Kidney (tissue), 14 donors: ENCODE measurements around the gene LONRF3. TPM values are rescaled to one million over a fixed set of nuclear protein-coding genes. Genes with fewer than 3 reads are reported as not detected.
"Not testable (repeated sequence)": the region's sequence is repeated elsewhere in the genome, so short reads cannot be mapped to it uniquely, and the experiment has no call there.

Experiments used
- DNase-seq, 5 donors: peaks; one replicate each; pipeline ENCODE4 v3.0.0-alpha.2; 2013 to 2020
- FAIRE-seq: peaks from 2 replicates; lab custom pipeline; 2012; peaks lifted over from hg19 to GRCh38; lab: Jason Lieb, UNC
- H3K27ac ChIP-seq, 2 donors: one replicate each; pipeline ENCODE4 v1.7.0; 2013; ENCODE audit warnings: low read depth in 2 of 2, low read length in 2 of 2, inconsistent platforms in 1 of 2
- H3K27me3 ChIP-seq: one replicate; pipeline ENCODE4 v1.7.1; 2013; ENCODE audit warnings: low read length, inconsistent platforms; ENCODE audit not compliant: control insufficient read depth, insufficient read depth
- H3K36me3 ChIP-seq, 3 donors: one replicate each; pipeline versions ENCODE4 v1.7.0 to v1.7.1; 2013; ENCODE audit warnings: low read length in 3 of 3, control low read depth in 1 of 3, inconsistent platforms in 1 of 3; ENCODE audit not compliant: insufficient read depth in 3 of 3, control insufficient read depth in 2 of 3
- H3K4me1 ChIP-seq, 3 donors: one replicate each; pipeline versions ENCODE4 v1.7.0 to v1.7.1; 2013; ENCODE audit warnings: low read length in 3 of 3, inconsistent platforms in 1 of 3, low read depth in 1 of 3; ENCODE audit not compliant: control insufficient read depth in 2 of 3, insufficient read depth in 2 of 3
- H3K4me3 ChIP-seq, 3 donors: one replicate each; pipeline versions ENCODE4 v1.7.0 to v1.8.1; 2013; ENCODE audit warnings: low read length in 3 of 3, control low read depth in 1 of 3, inconsistent platforms in 1 of 3
- H3K9ac ChIP-seq, 3 donors: one replicate each; pipeline versions ENCODE4 v1.7.0 to v1.7.1; 2013; ENCODE audit warnings: low read length in 3 of 3, control low read depth in 1 of 3, inconsistent platforms in 1 of 3
- H3K9me3 ChIP-seq, 3 donors: one replicate each; pipeline versions ENCODE4 v1.7.0 to v1.7.1; 2013; ENCODE audit warnings: low read length in 3 of 3, control low read depth in 1 of 3, inconsistent platforms in 1 of 3; ENCODE audit not compliant: control insufficient read depth in 2 of 3, insufficient read depth in 1 of 3
- intact Hi-C: fragments of 100-400 bp; cut with DNase I; formaldehyde crosslinking; loops from one replicate; pipeline ENCODE4 v1.11.1; 2022
- polyA plus RNA-seq: library from polyadenylated mRNA; stranded (reverse); fragments of 350-450 nt; fragmentation: Illumina TruSeq; extraction: RNeasy Lipid Tissue Mini Kit (QIAGEN cat#74804); gene quantifications from one replicate; pipeline ENCODE4 v1.2.3, GENCODE V29; 2014; ENCODE audit warnings: low read depth, low replicate concordance; ENCODE audit not compliant: insufficient read depth
- total RNA-seq: library from RNA; stranded (reverse); fragmentation: NEBNext Ultra II Directional; extraction: Animal tissue kit (Norgen Biotek cat#: 25700); gene quantifications from one replicate; pipeline ENCODE4 v1.2.1, GENCODE V29; 2021
- TF ChIP-seq, protein P1 (sequence below): IDR thresholded peaks from 3 replicates; pipeline ENCODE4 v1.5.1; 2012; ENCODE audit warnings: mild to moderate bottlenecking, moderate library complexity, borderline replicate concordance; ENCODE audit not compliant: insufficient read depth; ENCODE audit errors: extremely low read depth
- donor health status: control.
- donor health status: control.
- donor health status: control.
- donor health status: control.
- donor health status: control.
- donor health status: DM: yes; HTN: yes; CAD: no.
- donor health status: Normal renal cell carcinoma (clear cell type).

LONRF3 gene
- total and polyA plus RNA-seq, 2 donors from 2014 or later = 0.67 to 5.5 TPM

DNA sequence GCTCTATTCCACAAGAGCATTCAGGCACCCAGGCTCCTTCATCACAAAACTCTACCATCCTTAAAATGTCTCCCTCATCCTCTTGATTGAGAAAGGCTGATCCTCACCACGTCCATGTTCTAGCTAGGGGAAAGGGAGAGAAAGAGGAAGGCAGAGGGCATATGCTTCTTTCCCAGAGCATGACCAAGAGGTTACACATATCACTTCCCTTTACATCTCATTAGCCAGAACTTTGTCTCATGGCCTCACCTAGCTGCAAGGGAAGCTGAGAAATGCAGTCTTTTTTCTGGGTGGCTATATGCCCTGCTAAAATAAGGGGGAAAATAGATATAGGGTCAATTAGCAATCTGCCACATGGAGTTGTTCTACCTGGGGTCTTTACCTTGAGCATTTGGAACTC is 42.7 kb downstream of the LONRF3 start:
- FAIRE-seq (no peak), DNase-seq (no peak)
- no peaks in the 10 kb centered on the region for H3K4me1 ChIP-seq
- TF ChIP-seq, protein P1, sequence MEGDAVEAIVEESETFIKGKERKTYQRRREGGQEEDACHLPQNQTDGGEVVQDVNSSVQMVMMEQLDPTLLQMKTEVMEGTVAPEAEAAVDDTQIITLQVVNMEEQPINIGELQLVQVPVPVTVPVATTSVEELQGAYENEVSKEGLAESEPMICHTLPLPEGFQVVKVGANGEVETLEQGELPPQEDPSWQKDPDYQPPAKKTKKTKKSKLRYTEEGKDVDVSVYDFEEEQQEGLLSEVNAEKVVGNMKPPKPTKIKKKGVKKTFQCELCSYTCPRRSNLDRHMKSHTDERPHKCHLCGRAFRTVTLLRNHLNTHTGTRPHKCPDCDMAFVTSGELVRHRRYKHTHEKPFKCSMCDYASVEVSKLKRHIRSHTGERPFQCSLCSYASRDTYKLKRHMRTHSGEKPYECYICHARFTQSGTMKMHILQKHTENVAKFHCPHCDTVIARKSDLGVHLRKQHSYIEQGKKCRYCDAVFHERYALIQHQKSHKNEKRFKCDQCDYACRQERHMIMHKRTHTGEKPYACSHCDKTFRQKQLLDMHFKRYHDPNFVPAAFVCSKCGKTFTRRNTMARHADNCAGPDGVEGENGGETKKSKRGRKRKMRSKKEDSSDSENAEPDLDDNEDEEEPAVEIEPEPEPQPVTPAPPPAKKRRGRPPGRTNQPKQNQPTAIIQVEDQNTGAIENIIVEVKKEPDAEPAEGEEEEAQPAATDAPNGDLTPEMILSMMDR = no peak
- no peak overlapping the region for H3K9ac ChIP-seq
- H3K27me3 ChIP-seq = no peaks in the 10 kb centered on the region
- intact Hi-C loops = no loop called here
- no peaks in the 10 kb centered on the region for H3K9me3 ChIP-seq
- peaks cover 0 to 16% (median 0%) of the 10 kb centered on the region in 3 donors for H3K36me3 ChIP-seq
- no peak overlapping the region for H3K4me3 ChIP-seq
- H3K27ac ChIP-seq = no peak overlapping the region

DNA sequence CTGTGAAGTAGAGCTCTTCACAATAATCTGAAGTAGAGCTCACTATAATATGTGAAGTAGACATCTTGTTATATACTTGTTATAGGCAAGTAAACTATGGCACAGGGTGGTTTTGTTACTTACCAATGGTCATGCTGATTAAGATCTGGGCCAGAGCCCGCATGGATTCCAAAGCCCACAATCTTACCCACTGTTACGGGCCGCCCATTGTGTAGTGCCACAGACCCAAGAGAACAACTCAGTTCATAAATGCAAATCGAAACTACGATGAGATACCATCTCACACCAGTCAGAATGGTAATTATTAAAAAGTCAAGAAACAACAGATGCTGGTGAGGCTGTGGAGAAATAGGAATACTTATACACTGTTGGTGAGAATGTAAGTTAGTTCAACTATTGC is 51.5 kb downstream of the LONRF3 start:
- H3K4me3 ChIP-seq = no peak overlapping the region
- H3K9ac ChIP-seq = no peak overlapping the region
- H3K27ac ChIP-seq = no peak overlapping the region
- intact Hi-C loops = no loop called here
- TF ChIP-seq, protein P1 = no peak
- DNase-seq = no peak
- no peaks in the 10 kb centered on the region for H3K9me3 ChIP-seq
- H3K36me3 ChIP-seq = no peaks in the 10 kb centered on the region
- no peaks in the 10 kb centered on the region for H3K27me3 ChIP-seq
- no peaks in the 10 kb centered on the region for H3K4me1 ChIP-seq
- FAIRE-seq = no peak

DNA sequence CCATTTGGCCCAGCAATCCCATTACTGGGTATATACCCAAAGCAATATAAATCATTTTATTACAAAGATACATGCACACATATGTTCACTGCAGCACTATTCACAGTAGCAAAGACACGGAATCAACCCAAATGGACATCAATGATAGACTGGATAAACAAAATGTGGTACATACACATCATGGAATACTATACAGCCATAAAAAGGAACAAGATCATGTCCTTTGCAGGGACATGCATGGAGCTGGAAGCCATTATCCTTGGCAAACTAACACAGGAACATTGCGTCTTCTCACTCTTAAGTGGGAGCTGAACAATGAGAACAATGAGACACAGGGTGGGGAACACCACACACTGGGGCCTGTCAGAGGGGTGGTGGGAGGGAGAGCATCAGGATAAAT is 51.9 kb downstream of the LONRF3 start:
- intact Hi-C loops, DNase-seq, H3K36me3 ChIP-seq, FAIRE-seq, H3K9me3 ChIP-seq, H3K9ac ChIP-seq, H3K27ac ChIP-seq, H3K27me3 ChIP-seq, H3K4me1 ChIP-seq, H3K4me3 ChIP-seq: not testable (repeated sequence)

DNA sequence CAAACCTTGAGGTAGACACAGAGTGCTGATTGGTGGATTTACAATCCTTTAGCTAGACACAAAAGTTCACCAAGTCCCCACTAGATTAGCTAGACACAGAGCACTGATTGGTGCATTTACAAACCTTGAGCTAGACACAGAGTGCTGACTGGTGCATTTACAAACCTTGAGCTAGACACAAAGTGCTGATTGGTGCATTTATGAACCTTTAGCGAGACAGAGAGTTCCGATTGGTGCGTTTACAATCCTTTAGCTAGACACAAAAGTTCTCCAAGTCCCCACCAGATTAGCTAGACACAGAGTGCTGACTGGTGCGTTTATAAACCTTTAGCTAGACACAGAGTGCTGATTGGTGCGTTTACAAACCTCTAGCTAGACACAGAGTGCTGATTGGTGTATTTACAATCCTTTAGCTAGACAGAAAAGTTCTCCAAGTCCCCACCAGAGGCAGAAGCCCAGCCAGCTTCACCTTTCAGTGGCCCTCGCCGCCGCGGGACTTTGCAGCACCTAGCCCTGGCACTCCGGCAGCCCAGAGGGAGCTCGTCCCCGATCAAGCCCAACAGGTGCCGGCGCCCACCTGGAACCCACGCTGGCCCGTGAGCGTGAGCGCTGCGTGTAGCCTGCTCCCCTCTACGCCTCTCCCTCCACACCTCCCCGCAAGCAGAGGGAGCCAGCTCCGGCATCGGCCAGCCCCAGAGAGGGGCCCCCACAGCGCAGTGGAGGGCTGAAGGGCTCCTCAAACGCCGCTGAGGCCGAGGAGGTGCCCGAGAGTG is 53.7 kb downstream of the LONRF3 start:
- intact Hi-C loops, H3K27ac ChIP-seq, H3K9me3 ChIP-seq, H3K9ac ChIP-seq, H3K4me3 ChIP-seq, DNase-seq, H3K36me3 ChIP-seq, H3K4me1 ChIP-seq, H3K27me3 ChIP-seq, FAIRE-seq: not testable (repeated sequence)
